ENCODE data around the gene TMEM132D. TPM values are rescaled to one million over a fixed set of nuclear protein-coding genes. Genes with fewer than 3 reads are reported as not detected.
A peak's percentile ranks its signal among the peaks of the same experiment; 100 is the strongest.

The TMEM132D gene
- total RNA-seq, 2 donors from 2014 or later, result 4.4 to 14.2 TPM

GRCh38 chr12:129538137-129538536 is 365.7 kb downstream of the TMEM132D start:
- Histone ChIP-seq H3K4me1 (ENCODE audit: control insufficient read depth, insufficient read depth, low read length) (no peaks in the 10 kb centered on the region), H3K9me3 (ENCODE audit: control insufficient read depth, low read length) (no peaks in the 10 kb centered on the region), H3K27me3 (ENCODE audit: control insufficient read depth, insufficient read depth, low read length, poor library complexity, severe bottlenecking) (no peaks in the 10 kb centered on the region), H3K9ac (ENCODE audit: extremely low read depth, low read length, poor library complexity, severe bottlenecking) (no peak overlapping the region), H3K27ac (ENCODE audit: low read depth, low read length) (no peak overlapping the region), H3K36me3 (ENCODE audit: control insufficient read depth, insufficient read depth, low read length) (no peaks in the 10 kb centered on the region), H3K4me3 (ENCODE audit: low read length) (no peak overlapping the region)
- H3K4me3 Mint-ChIP-seq, result no peak overlapping the region
- no peaks in the 10 kb centered on the region for H3K27me3 Mint-ChIP-seq (ENCODE audit: insufficient read depth)
- WGBS, 2 experiments (ENCODE audit: insufficient coverage in 1 of 2, insufficient read length in 1 of 2), result 80 to 98% methylated on average over 1 to 3 of the region's 3 CpGs
- TF ChIP-seq, protein P1, sequence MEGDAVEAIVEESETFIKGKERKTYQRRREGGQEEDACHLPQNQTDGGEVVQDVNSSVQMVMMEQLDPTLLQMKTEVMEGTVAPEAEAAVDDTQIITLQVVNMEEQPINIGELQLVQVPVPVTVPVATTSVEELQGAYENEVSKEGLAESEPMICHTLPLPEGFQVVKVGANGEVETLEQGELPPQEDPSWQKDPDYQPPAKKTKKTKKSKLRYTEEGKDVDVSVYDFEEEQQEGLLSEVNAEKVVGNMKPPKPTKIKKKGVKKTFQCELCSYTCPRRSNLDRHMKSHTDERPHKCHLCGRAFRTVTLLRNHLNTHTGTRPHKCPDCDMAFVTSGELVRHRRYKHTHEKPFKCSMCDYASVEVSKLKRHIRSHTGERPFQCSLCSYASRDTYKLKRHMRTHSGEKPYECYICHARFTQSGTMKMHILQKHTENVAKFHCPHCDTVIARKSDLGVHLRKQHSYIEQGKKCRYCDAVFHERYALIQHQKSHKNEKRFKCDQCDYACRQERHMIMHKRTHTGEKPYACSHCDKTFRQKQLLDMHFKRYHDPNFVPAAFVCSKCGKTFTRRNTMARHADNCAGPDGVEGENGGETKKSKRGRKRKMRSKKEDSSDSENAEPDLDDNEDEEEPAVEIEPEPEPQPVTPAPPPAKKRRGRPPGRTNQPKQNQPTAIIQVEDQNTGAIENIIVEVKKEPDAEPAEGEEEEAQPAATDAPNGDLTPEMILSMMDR (conservative IDR thresholded peaks at IDR 0.05), result no peak
- H3K36me3 Mint-ChIP-seq (ENCODE audit: low read depth), result no peaks in the 10 kb centered on the region
- no peak overlapping the region for H3K27ac Mint-ChIP-seq
- H3K4me1 Mint-ChIP-seq, result peaks cover 8% of the 10 kb centered on the region
- no peaks in the 10 kb centered on the region for H3K9me3 Mint-ChIP-seq
- DNase-seq, result no peak

DNA sequence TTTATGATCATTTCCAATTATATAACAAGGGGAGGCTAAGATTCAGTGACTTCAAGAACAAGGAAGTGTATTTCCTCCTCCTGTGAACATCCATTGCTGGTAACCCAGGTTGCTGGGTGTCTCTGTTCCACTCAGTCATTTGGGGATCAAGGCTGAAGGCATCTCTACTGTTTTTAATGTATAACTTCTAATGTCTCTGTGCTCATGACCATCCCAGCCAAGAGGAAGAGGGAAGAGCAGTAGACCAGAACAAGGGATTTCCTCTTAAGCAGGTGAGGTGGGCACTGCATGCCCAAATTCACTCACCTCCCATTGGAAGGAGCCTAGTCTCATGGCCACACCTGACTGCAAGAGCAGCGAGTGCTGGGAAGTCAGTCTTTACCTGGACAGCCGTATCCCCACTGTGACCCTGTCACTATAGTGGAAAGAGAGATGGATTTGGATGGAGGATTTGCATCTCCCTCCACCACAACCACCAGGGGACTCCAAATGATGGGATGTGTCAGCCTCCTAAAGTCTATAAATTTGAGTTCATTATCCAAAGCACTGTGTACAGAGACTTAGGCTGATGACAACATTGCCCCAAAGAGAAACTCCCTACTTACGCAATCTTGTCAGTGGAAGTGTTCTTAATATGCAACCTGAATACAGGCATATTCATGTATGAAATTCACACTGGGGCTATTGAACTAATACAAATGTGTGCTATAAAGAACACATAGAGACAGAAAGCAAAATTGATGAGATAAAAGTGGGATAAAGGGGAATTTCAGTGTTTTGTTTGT is 368.7 kb downstream of the TMEM132D start:
- no peak for DNase-seq
- WGBS, 2 experiments (ENCODE audit: insufficient coverage in 1 of 2, insufficient read length in 1 of 2), result 96 to 100% methylated on average over 2 to 3 of the region's 3 CpGs
- Histone ChIP-seq H3K27ac (ENCODE audit: low read depth, low read length) (no peak overlapping the region), H3K9ac (ENCODE audit: extremely low read depth, low read length, poor library complexity, severe bottlenecking) (no peak overlapping the region), H3K4me1 (ENCODE audit: control insufficient read depth, insufficient read depth, low read length) (no peaks in the 10 kb centered on the region), H3K36me3 (ENCODE audit: control insufficient read depth, insufficient read depth, low read length) (no peaks in the 10 kb centered on the region), H3K9me3 (ENCODE audit: control insufficient read depth, low read length) (no peaks in the 10 kb centered on the region), H3K4me3 (ENCODE audit: low read length) (no peak overlapping the region), H3K27me3 (ENCODE audit: control insufficient read depth, insufficient read depth, low read length, poor library complexity, severe bottlenecking) (no peaks in the 10 kb centered on the region)
- Mint-ChIP-seq H3K27me3 (ENCODE audit: insufficient read depth) (no peaks in the 10 kb centered on the region), H3K36me3 (ENCODE audit: low read depth) (no peaks in the 10 kb centered on the region), H3K9me3 (no peaks in the 10 kb centered on the region), H3K27ac (peak overlapping the region; percentile 20), H3K4me1 (peaks cover 17% of the 10 kb centered on the region), H3K4me3 (no peak overlapping the region)
- TF ChIP-seq, protein P1 (conservative IDR thresholded peaks at IDR 0.05), result peak; percentile 19

DNA sequence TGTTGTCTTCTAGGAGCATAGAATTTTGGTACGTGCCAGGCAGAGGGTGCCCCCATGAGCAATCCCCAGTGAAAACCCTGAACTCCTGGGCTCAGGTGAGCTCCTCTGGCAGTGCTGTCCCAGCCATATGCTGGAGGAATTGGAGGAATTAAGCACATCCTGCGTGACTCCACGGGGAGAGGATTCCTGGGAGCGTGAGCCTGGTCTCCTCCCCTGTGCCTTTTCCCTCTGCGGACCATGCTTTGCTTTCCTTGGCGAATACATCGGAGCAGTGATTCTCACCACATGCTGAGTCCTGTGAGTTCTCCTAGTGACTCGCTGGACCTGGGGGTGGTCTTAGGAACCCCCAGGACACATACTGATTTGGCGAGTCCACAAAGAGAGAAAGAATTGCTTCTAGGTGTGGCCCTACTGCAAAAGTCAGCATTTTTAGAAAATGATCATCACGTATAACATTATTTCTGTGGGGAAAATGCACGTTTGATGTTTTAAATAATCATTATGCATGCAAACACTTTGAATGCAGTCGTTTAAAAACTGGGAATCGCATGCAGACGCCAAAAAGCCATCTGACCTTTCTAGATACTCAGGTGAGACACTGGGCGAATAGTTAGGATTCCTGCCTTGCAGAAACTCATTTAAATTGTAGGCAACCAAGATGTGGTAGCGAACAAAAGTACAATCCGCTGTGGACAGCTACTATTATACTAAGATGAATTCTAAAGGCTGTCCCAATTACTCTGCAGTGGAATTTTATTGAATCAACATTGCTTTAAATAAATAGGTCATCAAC is 370.9 kb downstream of the TMEM132D start:
- no peaks in the 10 kb centered on the region for H3K9me3 ChIP-seq (ENCODE audit: control insufficient read depth, low read length)

More for the DNA sequence above, 370.9 kb downstream of the TMEM132D start:
- WGBS, 2 experiments (ENCODE audit: insufficient coverage in 1 of 2, insufficient read length in 1 of 2), result 68 to 70% methylated on average over 13 to 17 of the region's 17 CpGs
- H3K27ac Mint-ChIP-seq, result no peak overlapping the region
- H3K4me3 Mint-ChIP-seq, result no peak overlapping the region
- H3K27ac ChIP-seq (ENCODE audit: low read depth, low read length), result no peak overlapping the region
- no peaks in the 10 kb centered on the region for H3K27me3 Mint-ChIP-seq (ENCODE audit: insufficient read depth)
- H3K4me3 ChIP-seq (ENCODE audit: low read length), result no peak overlapping the region
- H3K9me3 Mint-ChIP-seq, result no peaks in the 10 kb centered on the region
- H3K9ac ChIP-seq (ENCODE audit: extremely low read depth, low read length, poor library complexity, severe bottlenecking), result no peak overlapping the region
- H3K36me3 ChIP-seq (ENCODE audit: control insufficient read depth, insufficient read depth, low read length), result no peaks in the 10 kb centered on the region
- H3K4me1 ChIP-seq (ENCODE audit: control insufficient read depth, insufficient read depth, low read length), result no peaks in the 10 kb centered on the region
- H3K36me3 Mint-ChIP-seq (ENCODE audit: low read depth), result no peaks in the 10 kb centered on the region
- DNase-seq, result peak; percentile 85
- TF ChIP-seq, protein P1 (conservative IDR thresholded peaks at IDR 0.05), result no peak
- H3K27me3 ChIP-seq (ENCODE audit: control insufficient read depth, insufficient read depth, low read length, poor library complexity, severe bottlenecking), result no peaks in the 10 kb centered on the region
- H3K4me1 Mint-ChIP-seq, result peaks cover 19% of the 10 kb centered on the region
